Caco-2 (cell line): Measurements from ENCODE around the gene POMC. TPM values are rescaled to one million over a fixed set of nuclear protein-coding genes. Genes with fewer than 3 reads are reported as not detected.
"Not testable (repeated sequence)": the region's sequence is repeated elsewhere in the genome, so short reads cannot be mapped to it uniquely, and the experiment has no call there.

Experiments
- BruUV-seq: library from RNA; stranded (reverse); fragments of 400-500 nt; replicated peaks from 2 replicates; lab custom pipeline; 2021; lab: Mats Ljungman, UMichigan
- CTCF ChIA-PET: fragments of 300-600 bp; sonication (Branson Sonifier 250); formaldehyde crosslinking; loops from one replicate; lab custom pipeline; 2022; ENCODE audit warnings: antibody characterized with exemption; lab: Charles Lee
- POLR2A ChIA-PET: fragments of 300-600 bp; sonication (Branson Sonifier 250); formaldehyde crosslinking; loops from one replicate; lab custom pipeline; 2022; ENCODE audit warnings: antibody characterized with exemption; lab: Charles Lee
- DNase-seq, 2 experiments: peaks; one replicate each; pipeline versions ENCODE4 v3.0.0 to v3.0.0-alpha.2; 2020 to 2022
- H3K27me3 ChIP-seq: replicated peaks from 2 replicates; pipeline ENCODE4 v1.6.0; 2011; ENCODE audit warnings: low read length; ENCODE audit not compliant: control insufficient read depth, insufficient read depth
- H3K36me3 ChIP-seq: 2 replicates; pipeline ENCODE4 v1.5.1; 2011; ENCODE audit warnings: low read length; ENCODE audit not compliant: control insufficient read depth, insufficient read depth
- H3K4me1 ChIP-seq: fragments of 250-450 bp; sonication (Bioruptor Pico); 2 replicates; pipeline ENCODE4 v1.5.1; 2020; ENCODE audit warnings: mild to moderate bottlenecking
- H3K4me3 ChIP-seq: 2 replicates; pipeline ENCODE4 v1.5.1; 2011; ENCODE audit warnings: low read depth, mild to moderate bottlenecking, control low read depth, low read length
- H3K9me3 ChIP-seq: fragments of 250-450 bp; sonication (Bioruptor Pico); 2 replicates; pipeline ENCODE4 v1.5.1; 2020; ENCODE audit warnings: mild to moderate bottlenecking, moderate library complexity
- H3K27ac Mint-ChIP-seq: one replicate; pipeline ENCODE4 v1.8.0; 2022; ENCODE audit warnings: mixed read lengths; ENCODE audit not compliant: unreplicated experiment
- H3K27me3 Mint-ChIP-seq: one replicate; pipeline ENCODE4 v1.8.0; 2022; ENCODE audit warnings: mixed read lengths; ENCODE audit not compliant: insufficient read depth, unreplicated experiment
- H3K36me3 Mint-ChIP-seq: one replicate; pipeline ENCODE4 v1.8.0; 2022; ENCODE audit warnings: mild to moderate bottlenecking, mixed read lengths; ENCODE audit not compliant: insufficient read depth, unreplicated experiment
- H3K4me1 Mint-ChIP-seq: one replicate; pipeline ENCODE4 v1.8.0; 2022; ENCODE audit warnings: low read depth, mixed read lengths; ENCODE audit not compliant: unreplicated experiment
- H3K4me3 Mint-ChIP-seq: one replicate; pipeline ENCODE4 v1.8.0; 2022; ENCODE audit warnings: mild to moderate bottlenecking, moderate library complexity, mixed read lengths; ENCODE audit not compliant: unreplicated experiment
- H3K9me3 Mint-ChIP-seq: one replicate; pipeline ENCODE4 v1.8.0; 2022; ENCODE audit warnings: mixed read lengths; ENCODE audit not compliant: unreplicated experiment
- intact Hi-C: fragments of 100-400 bp; cut with micrococcal nuclease; formaldehyde crosslinking; loops from one replicate; pipeline ENCODE4 v1.10.0; 2022; ENCODE audit not compliant: unreplicated experiment
- total RNA-seq: library from RNA; stranded (reverse); gene quantifications from 2 replicates; pipeline ENCODE4 v1.2.3, GENCODE V29; 2022
- TF ChIP-seq, protein P1 (sequence below), 2 experiments: fragments of 200-600 bp in 1 of 2; IDR thresholded peaks; 1 replicate in 1 of 2; 2 replicates in 1 of 2; pipeline versions ENCODE4 v1.5.1 to v1.8.0; 2011 to 2022; ENCODE audit warnings: antibody characterized with exemption in 1 of 2, control low read depth in 1 of 2, inconsistent platforms in 1 of 2, low read depth in 1 of 2, low read length in 1 of 2, mild to moderate bottlenecking in 1 of 2, moderate library complexity in 1 of 2; ENCODE audit not compliant: insufficient read depth in 1 of 2, severe bottlenecking in 1 of 2, unreplicated experiment in 1 of 2

The POMC gene
- total RNA-seq, 1 experiment from 2014 or later, result 14.9 TPM

DNA sequence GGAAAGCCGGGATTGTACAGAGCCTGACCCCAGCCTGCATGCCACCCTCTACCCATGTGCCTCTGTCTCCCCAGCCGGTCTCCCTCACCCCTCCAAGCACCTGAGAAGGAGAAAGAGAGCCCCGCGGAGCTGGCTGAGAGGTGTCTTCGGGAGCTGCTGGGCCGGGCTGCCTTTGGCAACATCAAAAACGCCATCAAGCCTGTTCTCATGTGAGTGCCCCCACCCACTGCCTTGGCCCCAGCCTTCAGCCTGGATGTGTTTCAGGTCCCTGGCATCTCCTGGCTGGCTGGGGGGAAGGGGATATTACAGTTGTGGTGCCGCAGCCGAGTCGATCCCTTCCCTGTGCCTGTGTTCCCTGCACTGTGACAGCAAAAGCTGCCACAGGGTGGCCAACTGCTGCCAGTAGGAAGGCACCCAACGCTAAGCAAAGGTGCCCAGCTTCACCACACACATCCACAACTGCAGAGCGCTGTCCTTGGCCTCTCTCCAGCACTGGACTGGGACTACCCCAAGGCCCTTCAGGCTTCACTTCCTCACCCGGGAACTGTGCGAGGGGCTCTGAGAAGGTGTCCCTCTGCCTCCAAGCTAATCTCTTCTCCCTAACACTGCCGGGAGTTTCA lies 38.4 kb downstream of the POMC start:
- Mint-ChIP-seq H3K4me1 (peaks cover 20% of the 10 kb centered on the region), H3K4me3 (no peak overlapping the region), H3K9me3 (no peaks in the 10 kb centered on the region), H3K27ac (no peak overlapping the region), H3K27me3 (no peaks in the 10 kb centered on the region), H3K36me3 (no peaks in the 10 kb centered on the region)
- Histone ChIP-seq H3K9me3 (no peaks in the 10 kb centered on the region), H3K36me3 (no peaks in the 10 kb centered on the region), H3K27me3 (no peaks in the 10 kb centered on the region), H3K4me3 (no peak overlapping the region), H3K4me1 (peaks cover 16% of the 10 kb centered on the region)
- TF ChIP-seq, protein P1, sequence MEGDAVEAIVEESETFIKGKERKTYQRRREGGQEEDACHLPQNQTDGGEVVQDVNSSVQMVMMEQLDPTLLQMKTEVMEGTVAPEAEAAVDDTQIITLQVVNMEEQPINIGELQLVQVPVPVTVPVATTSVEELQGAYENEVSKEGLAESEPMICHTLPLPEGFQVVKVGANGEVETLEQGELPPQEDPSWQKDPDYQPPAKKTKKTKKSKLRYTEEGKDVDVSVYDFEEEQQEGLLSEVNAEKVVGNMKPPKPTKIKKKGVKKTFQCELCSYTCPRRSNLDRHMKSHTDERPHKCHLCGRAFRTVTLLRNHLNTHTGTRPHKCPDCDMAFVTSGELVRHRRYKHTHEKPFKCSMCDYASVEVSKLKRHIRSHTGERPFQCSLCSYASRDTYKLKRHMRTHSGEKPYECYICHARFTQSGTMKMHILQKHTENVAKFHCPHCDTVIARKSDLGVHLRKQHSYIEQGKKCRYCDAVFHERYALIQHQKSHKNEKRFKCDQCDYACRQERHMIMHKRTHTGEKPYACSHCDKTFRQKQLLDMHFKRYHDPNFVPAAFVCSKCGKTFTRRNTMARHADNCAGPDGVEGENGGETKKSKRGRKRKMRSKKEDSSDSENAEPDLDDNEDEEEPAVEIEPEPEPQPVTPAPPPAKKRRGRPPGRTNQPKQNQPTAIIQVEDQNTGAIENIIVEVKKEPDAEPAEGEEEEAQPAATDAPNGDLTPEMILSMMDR (IDR thresholded peaks at IDR 0.05; ENCODE audit: insufficient read depth in 1 of 2, low read depth in 1 of 2, low read length in 1 of 2, severe bottlenecking in 1 of 2, unreplicated experiment in 1 of 2), result peak in 1 of 2 experiments; percentile 1
- ChIA-PET POLR2A (no interaction called here), CTCF (interaction anchor here (0.6 to 4.1 kb wide), 15 partner anchors 14 to 302 kb away, joined by 3 to 70 read pairs (median 4); partner anchors contain the start of gene EFR3B)
- no TSS peak for BruUV-seq
- intact Hi-C loops, result loop anchor here (1.0 to 5.0 kb wide), 4 partner anchors 75 to 720 kb away; no protein-coding TSS in a partner anchor
- DNase-seq, result no peak

DNA sequence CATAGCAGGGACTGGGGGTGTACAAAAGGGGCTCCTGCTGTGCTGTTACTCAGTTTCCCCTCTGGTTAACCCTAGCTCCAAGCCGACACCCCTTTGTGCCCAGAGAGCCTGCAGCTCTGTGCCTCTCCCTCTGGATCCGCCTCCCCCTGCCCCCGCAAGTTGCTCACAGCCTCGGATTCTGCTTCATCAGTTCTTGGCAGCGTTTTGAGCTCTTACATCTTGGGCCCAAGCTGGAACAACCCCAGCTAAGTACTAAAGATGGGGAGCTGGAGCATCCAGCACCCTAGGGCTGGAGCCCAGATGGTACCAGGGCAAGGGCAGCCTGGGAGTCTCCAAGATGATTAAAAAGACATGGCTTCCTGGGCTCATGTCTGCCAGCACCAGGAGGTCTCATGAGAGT lies 40.7 kb downstream of the POMC start:
- Histone ChIP-seq H3K9me3 (no peaks in the 10 kb centered on the region), H3K4me3 (no peak overlapping the region), H3K4me1 (peaks cover 8% of the 10 kb centered on the region), H3K36me3 (no peaks in the 10 kb centered on the region), H3K27me3 (no peaks in the 10 kb centered on the region)
- Mint-ChIP-seq H3K27ac (no peak overlapping the region), H3K4me3 (no peak overlapping the region), H3K27me3 (no peaks in the 10 kb centered on the region), H3K9me3 (no peaks in the 10 kb centered on the region), H3K4me1 (peaks cover 7% of the 10 kb centered on the region), H3K36me3 (no peaks in the 10 kb centered on the region)
- ChIA-PET CTCF (interaction anchor here (4.1 kb wide), 1 partner anchor 152 kb away, joined by 70 read pairs; no protein-coding TSS in a partner anchor), POLR2A (no interaction called here)
- BruUV-seq, result no TSS peak
- TF ChIP-seq, protein P1 (IDR thresholded peaks at IDR 0.05; ENCODE audit: insufficient read depth in 1 of 2, low read depth in 1 of 2, low read length in 1 of 2, severe bottlenecking in 1 of 2, unreplicated experiment in 1 of 2), result no peak
- intact Hi-C loops, result loop anchor here (2.0 to 5.0 kb wide), 2 partner anchors 73 to 300 kb away; no protein-coding TSS in a partner anchor
- DNase-seq, result no peak

DNA sequence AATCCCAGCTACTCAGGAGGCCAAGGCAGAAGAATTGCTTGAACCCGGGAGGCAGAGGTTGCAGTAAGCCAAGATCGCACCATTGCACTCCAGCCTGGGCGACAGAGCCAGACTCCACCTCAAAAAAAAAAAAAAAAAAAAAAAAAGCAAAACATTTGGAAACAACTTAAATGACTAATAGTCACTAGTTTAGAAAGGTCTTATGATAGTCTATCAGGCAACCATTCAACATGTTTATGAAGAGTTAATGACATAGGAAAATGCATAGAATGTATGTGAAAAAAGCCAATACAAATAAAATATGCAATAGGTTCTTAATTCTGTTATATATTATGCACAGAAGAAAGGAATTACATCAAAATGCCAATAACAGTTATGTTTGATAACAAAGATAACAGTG lies 41.3 kb downstream of the POMC start:
- H3K4me3 Mint-ChIP-seq, BruUV-seq, CTCF ChIA-PET, H3K4me1 ChIP-seq, H3K36me3 Mint-ChIP-seq, H3K4me1 Mint-ChIP-seq, H3K27me3 ChIP-seq, POLR2A ChIA-PET, H3K4me3 ChIP-seq, H3K9me3 ChIP-seq, H3K9me3 Mint-ChIP-seq, H3K27me3 Mint-ChIP-seq, H3K36me3 ChIP-seq, H3K27ac Mint-ChIP-seq, DNase-seq: not testable (repeated sequence)
- intact Hi-C loops, result loop anchor here (5.0 kb wide), 1 partner anchor 300 kb away; no protein-coding TSS in a partner anchor
